ENCODE measurements around the gene CCHCR1. TPM values are rescaled to one million over a fixed set of nuclear protein-coding genes. Genes with fewer than 3 reads are reported as not detected.
A peak's percentile ranks its signal among the peaks of the same experiment; 100 is the strongest.
"Not testable (repeated sequence)": the region's sequence is repeated elsewhere in the genome, so short reads cannot be mapped to it uniquely, and the experiment has no call there.

CCHCR1 gene
- polyA plus RNA-seq (2012; ENCODE audit: insufficient read depth, insufficient read length) = 65.1 TPM

DNA sequence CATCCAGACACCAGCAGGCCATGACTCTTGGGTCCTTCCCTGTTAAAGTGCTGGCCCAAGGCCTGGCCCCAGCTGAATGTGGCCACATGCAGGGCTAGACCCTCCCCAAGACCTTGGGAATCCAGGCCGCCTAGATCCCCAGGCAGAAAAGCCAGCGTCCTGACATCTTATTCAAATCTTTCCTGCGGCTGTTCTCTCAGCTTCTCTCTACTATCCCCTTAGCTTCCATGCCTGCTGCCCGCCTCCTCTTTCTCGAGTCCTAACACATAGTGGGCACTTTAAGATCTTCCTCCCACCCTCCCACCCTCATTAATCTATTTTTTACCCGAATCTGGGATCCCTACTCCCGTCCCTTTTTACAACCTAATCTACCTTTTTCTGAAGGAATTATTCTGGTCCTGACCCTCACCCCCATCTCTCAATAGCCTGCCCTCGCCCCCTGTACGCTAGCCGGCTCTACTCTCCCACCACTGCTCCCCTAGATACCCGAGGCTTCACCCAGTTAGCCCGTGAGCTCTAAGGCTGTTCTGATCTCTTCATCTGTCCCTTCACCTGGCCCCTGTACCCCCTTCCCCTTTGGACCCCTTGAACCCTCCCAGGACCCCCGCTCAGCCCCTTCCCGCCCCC, at the start of gene CCHCR1:
TSS of gene CCHCR1 (minus strand) at position 290 of the 627 bp plus-strand sequence. CDS start at position 88, 202 bp downstream.
- peak within 1 kb of the TSS; percentile 95 for H3K4me3 ChIP-seq (ENCODE audit: low read length)
- DNase-seq (ENCODE audit: low read depth, low spot score) = no peak

GRCh38 chr6:31205638-31206037, 48.0 kb upstream of the CCHCR1 start:
- no peak overlapping the region for H3K4me3 ChIP-seq (ENCODE audit: low read length)
- DNase-seq (ENCODE audit: low read depth, low spot score) = no peak

DNA sequence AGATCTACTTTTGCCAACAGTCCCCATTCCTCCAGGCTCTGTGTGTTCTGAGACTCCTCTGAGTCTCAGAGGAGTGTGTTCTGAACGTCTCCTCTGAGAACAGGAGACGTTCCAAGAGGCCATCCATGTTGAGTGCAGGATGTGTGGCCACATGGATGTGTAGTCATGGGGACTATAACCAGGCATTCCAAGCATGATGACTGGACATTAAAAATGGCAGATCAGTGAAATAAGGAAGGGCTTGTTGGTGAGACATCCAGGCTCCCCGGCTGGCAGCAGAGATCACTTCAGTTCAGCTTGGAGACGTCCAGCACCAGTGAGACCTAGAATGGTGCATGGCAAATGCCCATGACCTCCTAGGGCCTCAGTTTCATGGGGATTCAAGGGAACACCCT, 47.1 kb upstream of the CCHCR1 start:
- no peak for DNase-seq (ENCODE audit: low read depth, low spot score)
- peak overlapping the region; percentile 52 for H3K4me3 ChIP-seq (ENCODE audit: low read length)

DNA sequence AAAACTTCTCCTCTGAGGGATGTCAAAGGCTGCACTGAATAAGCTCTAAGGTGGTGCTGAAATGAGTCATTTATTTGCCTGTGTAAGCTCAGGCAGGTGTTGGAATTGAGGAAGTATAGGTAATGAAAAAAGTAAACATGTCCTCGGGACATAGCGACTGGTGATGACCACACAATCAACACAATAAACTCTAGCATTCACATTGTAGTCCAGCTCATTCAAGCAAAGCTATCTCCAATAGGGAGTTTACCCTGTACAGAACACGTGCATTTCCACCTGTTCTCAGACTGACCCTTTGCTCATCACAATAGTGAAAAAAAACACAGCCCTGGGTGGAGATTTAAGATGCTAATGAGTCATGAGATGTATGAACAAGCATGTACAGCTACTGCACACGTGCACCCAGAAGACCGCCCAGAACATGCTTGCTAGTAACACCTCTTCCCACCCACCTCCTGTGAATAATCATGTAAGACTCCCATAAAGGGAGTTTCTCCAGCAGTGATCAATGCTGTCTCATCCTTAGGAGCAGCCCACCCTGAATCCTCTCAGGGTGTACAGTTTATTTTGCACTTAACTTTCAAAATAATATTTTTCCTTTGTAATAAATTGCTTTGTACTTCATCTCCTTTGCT, 45.9 kb upstream of the CCHCR1 start:
- DNase-seq (ENCODE audit: low read depth, low spot score) = peak; percentile 54
- H3K4me3 ChIP-seq (ENCODE audit: low read length) = peak overlapping the region; percentile 52

GRCh38 chr6:31202259-31203166, 44.9 kb upstream of the CCHCR1 start:
- no peak for DNase-seq (ENCODE audit: low read depth, low spot score)
- H3K4me3 ChIP-seq (ENCODE audit: low read length) = no peak overlapping the region

DNA sequence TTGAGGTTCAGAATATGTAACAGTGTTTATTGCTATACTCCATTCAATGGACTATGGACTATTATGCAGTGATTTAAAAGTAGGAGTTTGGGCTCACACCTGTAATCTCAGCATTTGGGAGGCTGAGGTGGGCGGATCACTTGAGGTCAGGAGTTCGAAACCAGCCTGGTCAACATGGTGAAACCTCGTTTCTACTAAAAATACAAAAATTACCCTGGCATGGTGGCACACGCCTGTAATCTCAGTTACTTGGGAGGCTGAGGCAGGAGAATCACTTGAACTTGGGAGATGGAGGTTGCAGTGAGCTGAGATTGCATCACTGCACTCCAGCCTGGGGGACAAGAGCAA, 41.5 kb upstream of the CCHCR1 start:
- DNase-seq (ENCODE audit: low read depth, low spot score) = not testable (repeated sequence)
- peak overlapping the region; percentile 90 for H3K4me3 ChIP-seq (ENCODE audit: low read length)

DNA sequence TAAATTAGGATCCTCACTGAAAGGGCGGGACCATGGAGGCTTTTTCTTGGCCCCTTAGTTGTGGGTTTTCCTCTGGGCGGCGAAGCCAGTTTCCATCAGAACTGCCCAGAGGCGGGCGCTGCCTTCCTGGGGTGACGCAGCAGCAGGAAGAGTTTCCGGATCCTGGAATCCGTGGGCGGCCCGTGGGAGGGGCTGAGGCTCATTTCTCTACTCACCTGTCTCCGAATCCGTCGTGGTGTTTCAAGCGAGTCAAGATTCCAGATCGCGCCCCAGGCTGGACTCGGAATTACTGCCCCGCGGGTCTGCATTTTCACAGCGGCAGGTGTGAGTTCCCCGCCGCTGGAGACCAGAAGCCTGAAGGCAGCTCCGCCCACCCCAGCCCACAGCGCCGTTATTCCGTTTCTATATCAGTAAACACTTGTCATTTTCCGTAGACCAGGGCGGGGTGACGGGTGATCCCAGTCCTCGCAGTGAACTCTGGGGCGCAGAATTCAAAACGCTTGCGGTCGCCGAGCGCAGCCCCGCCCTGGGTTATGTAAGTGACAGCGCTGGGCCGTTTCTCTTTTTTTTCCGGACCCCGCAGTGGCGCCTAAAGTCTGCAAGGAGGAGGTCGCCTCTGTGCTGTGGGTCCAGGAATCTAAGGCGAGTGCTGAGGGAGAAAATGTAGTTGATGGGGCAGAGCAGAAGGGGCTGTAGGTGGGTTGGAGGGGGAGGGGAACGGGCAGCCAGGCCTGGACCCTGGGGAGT, 40.1 kb upstream of the CCHCR1 start:
- DNase-seq (ENCODE audit: low read depth, low spot score) = peak; percentile 91
- peak overlapping the region; percentile 90 for H3K4me3 ChIP-seq (ENCODE audit: low read length)

- DNase-seq (ENCODE audit: low read depth, low spot score) = peak; percentile 55
- peak overlapping the region; percentile 90 for H3K4me3 ChIP-seq (ENCODE audit: low read length)
Observed at GRCh38 chr6:31196251-31197022, 38.8 kb upstream of the CCHCR1 start.

- not testable (repeated sequence) for H3K4me3 ChIP-seq (ENCODE audit: low read length); DNase-seq (ENCODE audit: low read depth, low spot score)
Observed at GRCh38 chr6:31195308-31195979, 37.8 kb upstream of the CCHCR1 start.

GRCh38 chr6:31194061-31194834, 36.6 kb upstream of the CCHCR1 start:
- DNase-seq (ENCODE audit: low read depth, low spot score) = no peak
- no peak overlapping the region for H3K4me3 ChIP-seq (ENCODE audit: low read length)

DNA sequence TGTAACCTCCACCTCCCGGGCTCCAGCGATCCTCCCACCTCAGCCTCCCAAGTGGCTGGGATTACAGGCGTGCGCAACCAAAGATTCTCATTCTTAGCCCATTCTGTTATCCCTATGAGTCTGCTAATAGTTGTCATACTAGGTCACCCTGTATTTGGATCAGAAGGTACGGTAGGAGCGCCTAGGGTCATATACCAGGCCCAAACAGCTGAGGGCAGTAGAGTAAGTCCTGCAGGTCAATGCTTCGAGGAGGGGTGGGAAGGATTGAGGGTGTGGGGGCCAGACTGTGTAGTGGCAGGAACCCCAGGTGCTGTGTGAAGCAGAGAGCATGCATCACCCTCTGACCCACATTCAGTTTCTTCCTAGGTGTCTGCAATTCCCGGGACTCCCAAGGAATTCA, 35.6 kb upstream of the CCHCR1 start:
- DNase-seq (ENCODE audit: low read depth, low spot score) = no peak
- no peak overlapping the region for H3K4me3 ChIP-seq (ENCODE audit: low read length)

DNA sequence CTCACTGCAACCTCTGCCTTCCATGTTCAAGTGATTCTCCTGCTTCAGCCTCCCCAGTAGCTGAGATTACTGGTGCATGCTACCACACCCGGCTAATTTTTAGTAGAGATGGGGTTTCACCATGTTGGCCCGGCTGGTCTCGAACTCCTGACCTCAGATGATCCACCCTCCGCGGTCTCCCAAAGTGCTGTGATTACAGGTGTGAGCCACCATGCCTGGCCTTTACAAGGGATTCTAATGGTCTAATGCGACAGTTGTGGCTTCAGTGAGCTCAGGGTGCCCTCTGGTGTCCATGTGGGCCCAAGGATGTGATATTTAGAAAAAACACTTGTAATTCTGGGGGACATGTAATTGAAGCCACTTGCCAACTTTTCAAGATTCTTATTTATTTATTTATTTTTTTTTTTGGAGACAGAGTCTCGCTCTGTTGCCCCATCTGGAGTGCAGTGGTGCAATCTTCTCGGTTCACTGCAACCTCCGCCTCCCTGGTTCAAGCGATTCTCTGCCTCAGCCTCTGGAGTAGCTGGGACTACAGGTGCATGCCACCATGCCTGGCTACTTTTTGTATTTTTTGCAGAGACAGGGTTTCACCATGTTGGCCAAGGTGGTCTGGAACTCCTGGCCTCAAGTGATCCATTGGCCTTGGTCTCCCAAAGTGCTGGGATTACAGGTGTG, 35.0 kb upstream of the CCHCR1 start:
- peak; percentile 29 for DNase-seq (ENCODE audit: low read depth, low spot score)
- not testable (repeated sequence) for H3K4me3 ChIP-seq (ENCODE audit: low read length)

- no peak for DNase-seq (ENCODE audit: low read depth, low spot score)
- no peak overlapping the region for H3K4me3 ChIP-seq (ENCODE audit: low read length)
Observed at GRCh38 chr6:31190488-31190887, 32.9 kb upstream of the CCHCR1 start.

GRCh38 chr6:31189223-31189622, 31.6 kb upstream of the CCHCR1 start:
- not testable (repeated sequence) for DNase-seq (ENCODE audit: low read depth, low spot score); H3K4me3 ChIP-seq (ENCODE audit: low read length)

GRCh38 chr6:31187780-31188194, 30.2 kb upstream of the CCHCR1 start:
- no peak overlapping the region for H3K4me3 ChIP-seq (ENCODE audit: low read length)
- no peak for DNase-seq (ENCODE audit: low read depth, low spot score)

DNA sequence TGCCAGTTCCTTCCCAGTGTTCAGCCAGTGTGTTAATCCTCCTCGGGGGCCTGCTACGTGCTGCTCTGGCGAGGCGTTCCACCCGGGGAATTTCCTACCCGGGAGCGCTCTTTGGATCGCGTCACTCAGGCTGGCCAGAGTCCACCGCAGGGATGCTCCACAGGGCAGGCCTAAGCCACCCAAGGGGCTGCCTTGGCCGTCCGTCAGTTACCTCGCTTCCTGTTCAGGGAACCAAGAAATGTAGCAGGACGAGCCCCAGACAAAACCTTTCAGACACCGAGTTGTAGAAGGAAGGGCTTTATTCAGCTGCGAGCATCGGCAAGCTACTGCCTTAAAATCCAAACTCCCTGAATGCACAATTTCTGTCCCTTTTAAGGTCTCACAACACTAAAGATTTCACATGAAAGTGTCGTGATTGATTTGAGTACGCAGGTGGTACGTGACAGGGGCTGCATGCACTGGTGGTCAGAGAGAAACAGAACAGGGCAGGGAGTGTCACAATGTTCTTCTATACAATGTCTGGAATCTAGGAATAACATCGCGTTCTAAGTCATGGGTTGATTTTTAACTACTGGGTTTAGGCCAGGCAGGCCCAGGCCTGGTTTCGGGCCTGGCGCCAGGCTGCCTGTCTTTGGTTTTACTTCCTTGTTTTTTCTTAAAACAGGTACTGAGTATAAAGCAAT, 28.6 kb upstream of the CCHCR1 start:
- H3K4me3 ChIP-seq (ENCODE audit: low read length) = no peak overlapping the region
- no peak for DNase-seq (ENCODE audit: low read depth, low spot score)
